Measurements from ENCODE around the gene TSPEAR. TPM values are rescaled to one million over a fixed set of nuclear protein-coding genes. Genes with fewer than 3 reads are reported as not detected.
"Not testable (repeated sequence)": the region's sequence is repeated elsewhere in the genome, so short reads cannot be mapped to it uniquely, and the experiment has no call there.

Gene TSPEAR
- polyA plus RNA-seq, 6 donors from 2014 or later, result not detected

DNA sequence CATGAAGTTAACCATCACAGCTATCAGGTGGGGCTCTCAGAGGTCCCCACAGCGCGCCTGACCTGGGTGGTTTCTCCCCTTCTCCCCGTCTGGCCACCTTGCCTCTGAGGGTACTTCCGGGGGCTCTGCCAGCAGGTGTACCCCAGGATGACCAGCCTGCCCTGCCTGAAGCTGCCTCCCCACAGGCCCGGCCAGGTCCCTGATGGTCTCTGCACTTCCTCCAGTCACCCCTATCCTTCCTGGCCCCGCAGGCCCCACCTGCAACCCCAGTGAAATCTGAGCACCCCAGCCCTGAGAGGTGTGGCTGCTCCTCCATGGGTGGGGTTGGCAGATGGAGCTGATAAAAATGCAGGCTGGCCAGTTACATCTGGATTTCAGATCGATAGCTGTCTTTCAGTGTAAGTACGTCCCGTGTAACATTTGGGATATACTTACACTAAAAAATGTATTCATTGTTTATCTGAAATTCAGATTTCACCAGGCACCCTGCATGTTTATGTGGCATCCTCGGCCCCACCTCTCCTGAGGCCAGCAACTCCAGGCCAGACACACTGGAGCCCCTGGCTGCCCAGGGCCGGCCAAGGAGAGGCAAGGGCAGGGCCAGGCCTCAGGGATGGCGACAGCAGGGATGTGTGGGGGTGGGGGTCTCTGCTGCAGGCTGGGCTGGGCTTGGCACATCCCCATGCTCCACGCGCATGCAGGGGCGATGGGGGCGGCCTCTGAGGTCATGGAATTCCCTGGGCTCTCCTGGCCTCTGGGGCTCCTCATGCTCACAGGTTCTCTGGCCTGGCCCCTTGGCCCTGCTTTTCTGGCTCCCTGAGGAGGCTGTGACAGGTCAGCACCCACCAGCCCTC, 230.9 kb downstream of the TSPEAR start:
- no peaks in the 10 kb centered on the region for H3K36me3 Mint-ChIP-seq
- peaks cover 5 to 17% (median 6%) of the 10 kb centered on the region in 3 donors for H3K4me1 Mint-ChIP-seq
- DNase-seq (no peak), ATAC-seq (ENCODE audit: low read depth in 2 of 2) (no peak)
- H3K9me3 Mint-ChIP-seq, result no peaks in the 10 kb centered on the region
- peak overlapping the region in 1 of 6 donors; percentile 59 for H3K27ac Mint-ChIP-seq
- H3K27me3 Mint-ChIP-seq, result peaks cover 0 to 16% (median 6%) of the 10 kb centered on the region in 3 donors
- H3K4me3 Mint-ChIP-seq, result no peak overlapping the region

DNA sequence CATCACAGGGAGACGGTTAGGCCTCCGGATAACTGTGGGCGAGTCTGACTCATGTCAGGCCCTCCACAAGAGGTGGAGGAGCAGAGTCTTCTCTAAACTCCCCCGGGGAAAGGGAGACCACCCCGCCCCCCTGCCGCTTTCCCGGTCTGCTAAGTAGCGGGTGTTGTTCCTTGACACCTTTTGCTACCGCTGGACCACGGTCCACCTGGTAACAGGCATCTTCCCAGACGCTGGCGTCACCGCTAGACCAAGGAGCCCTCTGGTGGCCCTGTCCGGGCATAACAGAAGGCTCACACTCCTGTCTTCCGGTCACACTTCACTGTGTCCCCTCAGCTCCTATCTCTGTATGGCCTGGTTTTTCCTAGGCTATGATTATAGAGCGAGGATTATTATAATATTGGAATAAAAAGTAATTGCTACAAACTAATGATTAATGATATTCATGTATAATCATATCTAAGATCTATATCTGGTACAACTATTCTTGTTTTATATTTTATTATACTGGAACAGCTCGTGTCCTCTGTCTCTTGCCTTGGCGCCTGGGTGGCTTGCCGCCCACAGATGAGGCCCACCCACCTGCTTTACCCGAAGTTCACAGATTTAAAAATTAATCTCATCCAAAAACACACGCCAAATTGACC, 231.7 kb downstream of the TSPEAR start:
- peak; percentile 44 for DNase-seq
- H3K27ac Mint-ChIP-seq, result peak overlapping the region in 2 of 6 donors; percentile 53 to 62
- H3K4me3 Mint-ChIP-seq; ATAC-seq (ENCODE audit: low read depth in 2 of 2); H3K36me3 Mint-ChIP-seq; H3K9me3 Mint-ChIP-seq: not testable (repeated sequence)
- peaks cover 4 to 12% (median 5%) of the 10 kb centered on the region in 3 donors for H3K4me1 Mint-ChIP-seq
- H3K27me3 Mint-ChIP-seq, result peaks cover 0 to 14% (median 6%) of the 10 kb centered on the region in 3 donors

DNA sequence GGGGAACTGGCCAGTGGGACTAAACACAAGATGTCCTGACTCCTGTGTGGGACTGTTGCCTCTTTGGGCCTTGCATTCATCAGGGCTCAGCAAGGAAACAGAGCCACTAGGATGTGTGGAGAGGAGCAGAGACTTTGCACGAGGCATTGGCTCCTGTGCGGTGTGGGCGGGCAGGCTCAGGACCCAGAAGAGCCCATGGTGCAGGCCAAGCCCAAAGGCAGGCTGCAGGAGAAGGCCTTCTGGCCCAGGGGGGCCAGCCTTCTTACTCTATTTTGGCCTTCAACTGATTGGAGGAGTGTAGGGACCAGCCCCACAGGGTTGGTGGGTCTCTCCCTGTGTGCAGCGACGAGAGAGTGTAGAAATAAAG, 232.6 kb downstream of the TSPEAR start:
- DNase-seq, result no peak
- no peak for ATAC-seq (ENCODE audit: low read depth in 2 of 2)
- Mint-ChIP-seq H3K27ac (peak overlapping the region in 1 of 6 donors; percentile 41), H3K27me3 (peaks cover 0 to 7% (median 6%) of the 10 kb centered on the region in 3 donors), H3K4me1 (peaks cover 4 to 12% (median 5%) of the 10 kb centered on the region in 3 donors), H3K4me3 (no peak overlapping the region), H3K9me3 (no peaks in the 10 kb centered on the region), H3K36me3 (no peaks in the 10 kb centered on the region)

DNA sequence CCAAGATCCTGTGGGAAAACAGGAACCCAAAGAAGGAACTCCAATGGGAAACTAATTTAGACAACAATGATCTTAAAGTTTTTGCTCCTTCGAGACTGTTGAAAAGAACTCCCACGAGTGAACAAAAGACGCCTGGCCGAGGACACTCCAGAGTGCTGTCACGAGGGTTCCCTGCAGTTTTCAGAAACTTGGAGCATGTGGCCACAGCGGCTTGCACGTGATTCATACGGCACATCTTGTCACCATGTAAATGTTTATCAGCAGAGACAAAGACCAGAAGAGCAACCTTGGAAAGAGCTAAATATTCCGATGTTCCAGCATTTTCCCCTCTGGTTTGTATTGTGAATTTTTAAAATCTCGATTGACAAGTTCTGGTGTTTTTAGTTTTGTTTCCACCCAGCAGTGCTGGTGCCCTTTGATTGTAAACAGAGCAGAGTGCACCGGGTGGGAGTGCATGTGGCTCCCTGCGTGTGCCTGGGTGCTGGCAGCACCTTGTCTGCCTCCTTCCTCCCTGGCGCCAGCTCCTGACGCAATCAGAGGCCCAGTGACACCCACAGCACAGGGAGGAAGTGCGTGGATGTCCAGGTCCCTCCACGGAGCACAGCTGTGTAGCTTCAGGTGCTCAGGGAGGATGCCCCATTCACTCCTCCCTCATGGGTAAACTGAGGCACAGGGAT, 233.1 kb downstream of the TSPEAR start:
- H3K36me3 Mint-ChIP-seq, result no peaks in the 10 kb centered on the region
- peaks cover 0 to 7% (median 6%) of the 10 kb centered on the region in 3 donors for H3K27me3 Mint-ChIP-seq
- no peaks in the 10 kb centered on the region for H3K9me3 Mint-ChIP-seq
- H3K27ac Mint-ChIP-seq, result peak overlapping the region in 1 of 6 donors; percentile 41
- no peak for DNase-seq
- ATAC-seq (ENCODE audit: low read depth in 2 of 2), result no peak
- peaks cover 4 to 12% (median 5%) of the 10 kb centered on the region in 3 donors for H3K4me1 Mint-ChIP-seq
- no peak overlapping the region for H3K4me3 Mint-ChIP-seq

DNA sequence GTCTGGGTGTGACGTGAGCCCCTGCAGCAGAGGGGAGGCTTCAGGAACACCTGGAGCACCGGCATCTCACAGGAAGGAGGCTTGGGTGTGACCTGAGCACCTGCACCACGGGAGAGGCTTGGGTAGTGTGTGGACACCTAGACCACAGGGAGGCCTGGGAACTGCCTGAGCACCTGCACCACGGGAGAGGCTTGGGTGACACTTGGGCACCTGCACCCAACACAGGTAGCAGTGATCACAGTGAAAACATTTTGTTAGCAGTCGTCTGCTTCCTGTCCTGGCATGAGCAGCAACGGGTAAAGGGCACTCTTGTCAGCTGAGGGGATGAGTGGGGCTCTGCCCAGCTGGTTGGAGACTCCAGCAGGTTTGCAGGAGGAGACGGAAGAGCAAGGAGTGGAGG, 233.7 kb downstream of the TSPEAR start:
- Mint-ChIP-seq H3K27ac (no peak overlapping the region), H3K36me3 (no peaks in the 10 kb centered on the region), H3K4me3 (no peak overlapping the region), H3K4me1 (peaks cover 4 to 12% (median 5%) of the 10 kb centered on the region in 3 donors), H3K27me3 (peaks cover 0 to 7% (median 6%) of the 10 kb centered on the region in 3 donors), H3K9me3 (no peaks in the 10 kb centered on the region)
- DNase-seq (no peak), ATAC-seq (ENCODE audit: low read depth in 2 of 2) (no peak)

DNA sequence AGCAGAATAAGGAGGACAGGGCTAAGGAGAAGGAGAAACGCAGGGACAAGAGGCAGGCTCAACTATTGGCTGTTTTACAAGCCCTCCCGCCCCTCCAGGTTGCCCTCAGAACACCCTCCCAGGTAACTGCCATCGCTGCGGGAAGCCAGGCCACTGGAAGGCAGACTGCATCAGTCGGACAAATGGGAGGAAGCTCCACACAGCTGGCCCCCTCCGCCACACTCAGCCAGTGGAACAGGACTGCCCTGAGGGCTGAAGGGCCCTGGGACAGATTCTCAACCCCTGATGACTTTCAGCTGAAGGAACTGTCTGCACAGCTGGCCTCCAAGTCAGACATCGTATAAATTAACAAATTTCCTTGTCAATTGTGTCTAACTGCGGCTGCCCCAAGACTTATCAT, 234.2 kb downstream of the TSPEAR start:
- DNase-seq, result no peak
- Mint-ChIP-seq H3K4me1 (peaks cover 4 to 12% (median 5%) of the 10 kb centered on the region in 3 donors), H3K4me3 (no peak overlapping the region), H3K9me3 (no peaks in the 10 kb centered on the region), H3K36me3 (no peaks in the 10 kb centered on the region), H3K27me3 (peaks cover 0 to 4% (median 4%) of the 10 kb centered on the region in 3 donors), H3K27ac (no peak overlapping the region)
- ATAC-seq (ENCODE audit: low read depth in 2 of 2), result no peak

DNA sequence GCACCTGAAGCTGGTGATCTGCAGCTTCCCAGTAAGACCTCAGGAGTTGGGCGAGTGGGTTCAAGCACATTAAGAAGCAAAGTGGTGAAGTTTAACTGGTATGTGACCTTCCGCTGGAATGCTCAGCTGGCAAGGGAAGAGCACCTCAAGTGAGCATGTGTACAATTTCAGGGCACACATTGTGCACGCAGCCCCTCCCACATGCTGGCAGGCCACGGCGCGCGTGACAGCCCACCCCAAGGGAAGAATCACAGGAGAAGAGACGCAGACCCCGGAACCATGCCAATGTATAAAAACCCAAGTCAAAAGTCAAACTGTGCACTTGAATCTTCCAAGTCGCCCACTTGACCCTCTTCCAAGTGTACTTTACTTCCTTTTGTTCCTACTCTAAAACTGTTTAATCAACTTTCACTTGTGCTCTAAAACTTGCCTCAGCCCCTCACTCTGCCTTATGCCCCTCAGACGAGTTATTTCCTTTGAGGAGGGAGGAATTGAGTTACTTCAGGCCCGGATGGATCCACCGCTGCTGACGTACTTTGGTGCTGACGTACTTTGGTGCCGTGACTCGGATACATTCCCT, 236.0 kb downstream of the TSPEAR start:
- ATAC-seq (ENCODE audit: low read depth in 2 of 2) (no peak), DNase-seq (no peak)
- Mint-ChIP-seq H3K27ac (no peak overlapping the region), H3K9me3 (no peaks in the 10 kb centered on the region), H3K4me3 (no peak overlapping the region), H3K27me3 (no peaks in the 10 kb centered on the region), H3K4me1 (peaks cover 4 to 12% (median 5%) of the 10 kb centered on the region in 3 donors), H3K36me3 (no peaks in the 10 kb centered on the region)

DNA sequence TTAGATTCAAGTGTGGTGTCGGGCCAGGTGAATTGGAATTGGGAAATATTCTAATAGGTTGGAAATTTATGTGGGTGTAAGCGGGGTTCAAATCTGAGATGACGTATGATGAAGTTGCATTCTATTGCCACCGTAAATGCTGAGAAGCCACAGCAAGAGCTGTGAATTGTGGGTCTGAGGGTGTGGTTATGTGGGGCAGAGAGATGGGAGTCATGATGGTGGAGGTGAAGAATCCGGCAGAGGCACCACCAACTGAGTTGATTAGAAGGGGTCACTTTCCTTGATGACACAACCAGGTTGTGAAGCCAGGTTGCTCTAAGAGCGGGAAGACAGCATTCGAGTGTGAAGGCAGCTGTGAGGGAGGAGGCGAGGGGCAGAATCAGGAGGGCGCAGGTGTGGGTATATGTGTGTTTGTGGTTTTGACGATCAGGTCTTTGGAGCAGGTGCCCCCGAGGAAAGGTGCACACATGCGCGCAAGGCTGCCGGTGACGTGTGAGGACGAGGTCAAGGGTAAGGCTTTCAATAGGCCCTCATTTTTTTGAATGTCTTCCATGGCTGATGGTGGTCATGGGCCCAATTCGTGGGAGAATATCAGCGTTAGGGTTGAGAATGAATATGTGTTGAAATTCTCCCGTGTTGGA, 237.3 kb downstream of the TSPEAR start:
- DNase-seq (no peak), ATAC-seq (ENCODE audit: low read depth in 2 of 2) (no peak)
- Mint-ChIP-seq H3K4me1 (peaks cover 0 to 4% (median 3%) of the 10 kb centered on the region in 3 donors), H3K36me3 (no peaks in the 10 kb centered on the region), H3K27me3 (peaks cover 0 to 3% (median 0%) of the 10 kb centered on the region in 3 donors), H3K4me3 (no peak overlapping the region), H3K27ac (no peak overlapping the region), H3K9me3 (no peaks in the 10 kb centered on the region)

DNA sequence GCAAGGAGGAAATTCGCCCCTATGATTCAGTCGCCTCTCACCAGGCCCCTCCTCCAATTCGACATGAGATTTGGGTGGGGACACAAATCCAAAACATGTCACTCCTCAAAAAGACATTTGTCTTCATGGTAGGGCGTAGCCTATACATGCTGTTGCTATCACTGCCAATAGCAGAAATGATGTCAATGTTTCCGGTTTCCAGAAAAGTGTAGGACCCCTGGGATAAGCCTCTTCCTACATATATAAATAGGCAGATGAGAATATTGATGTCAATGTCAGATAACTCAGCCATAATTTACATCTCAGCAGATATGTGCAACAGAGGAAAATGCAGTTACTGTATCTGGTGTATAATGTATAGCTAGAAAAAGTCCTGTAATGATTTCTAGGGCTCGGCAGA, 239.4 kb downstream of the TSPEAR start:
- H3K36me3 Mint-ChIP-seq, result no peaks in the 10 kb centered on the region
- no peaks in the 10 kb centered on the region for H3K9me3 Mint-ChIP-seq
- DNase-seq (no peak), ATAC-seq (ENCODE audit: low read depth in 2 of 2) (no peak)
- no peaks in the 10 kb centered on the region for H3K4me1 Mint-ChIP-seq
- H3K27ac Mint-ChIP-seq, result peak overlapping the region in 1 of 6 donors; percentile 14
- H3K4me3 Mint-ChIP-seq, result no peak overlapping the region
- peaks cover 0 to 3% (median 0%) of the 10 kb centered on the region in 3 donors for H3K27me3 Mint-ChIP-seq

DNA sequence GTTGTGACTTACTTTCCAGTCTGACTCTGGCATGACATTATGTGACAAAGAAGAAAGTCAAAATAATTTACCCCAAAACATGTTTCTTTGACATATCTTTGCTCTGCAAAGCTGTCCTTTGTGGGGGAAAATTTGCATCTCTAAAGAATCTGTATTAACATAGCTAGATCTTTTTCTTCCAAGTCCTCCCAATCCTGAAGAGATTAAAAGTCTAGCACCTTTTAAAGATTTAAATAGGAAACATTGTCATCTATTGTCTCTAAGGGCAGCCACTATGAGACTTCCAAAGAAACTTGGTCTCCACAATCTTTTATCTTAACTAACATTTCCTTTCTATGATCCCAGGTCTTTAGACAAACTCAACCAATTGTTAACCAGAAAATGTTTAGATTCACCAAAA, 240.0 kb downstream of the TSPEAR start:
- Mint-ChIP-seq H3K27me3 (peaks cover 0 to 3% (median 0%) of the 10 kb centered on the region in 3 donors), H3K4me3 (no peak overlapping the region), H3K4me1 (no peaks in the 10 kb centered on the region), H3K36me3 (no peaks in the 10 kb centered on the region), H3K27ac (no peak overlapping the region), H3K9me3 (no peaks in the 10 kb centered on the region)
- no peak for ATAC-seq (ENCODE audit: low read depth in 2 of 2)
- DNase-seq, result no peak

DNA sequence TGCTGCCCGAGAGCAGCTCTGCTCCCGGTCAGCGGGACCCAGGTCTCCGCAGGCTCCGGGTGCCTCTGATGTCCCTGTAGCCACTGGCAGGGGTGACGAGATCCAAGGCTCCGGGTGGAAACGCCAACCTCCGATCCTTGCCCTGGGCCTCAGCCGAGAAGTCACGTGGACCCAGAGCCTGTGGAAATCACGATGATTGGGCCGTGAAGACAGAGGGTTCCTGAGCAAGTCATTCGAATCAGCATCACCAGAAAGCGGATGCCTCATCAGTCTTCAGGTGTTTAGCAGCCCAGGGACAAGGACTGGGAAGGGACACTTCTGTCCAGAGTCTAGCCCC, 243.5 kb downstream of the TSPEAR start:
- Mint-ChIP-seq H3K36me3 (no peaks in the 10 kb centered on the region), H3K4me3 (no peak overlapping the region), H3K27ac (no peak overlapping the region), H3K27me3 (peaks cover 0 to 5% (median 3%) of the 10 kb centered on the region in 3 donors), H3K4me1 (peaks cover 0 to 2% (median 0%) of the 10 kb centered on the region in 3 donors), H3K9me3 (peaks cover 0 to 5% (median 0%) of the 10 kb centered on the region in 7 donors)
- DNase-seq (no peak), ATAC-seq (ENCODE audit: low read depth in 2 of 2) (no peak)

DNA sequence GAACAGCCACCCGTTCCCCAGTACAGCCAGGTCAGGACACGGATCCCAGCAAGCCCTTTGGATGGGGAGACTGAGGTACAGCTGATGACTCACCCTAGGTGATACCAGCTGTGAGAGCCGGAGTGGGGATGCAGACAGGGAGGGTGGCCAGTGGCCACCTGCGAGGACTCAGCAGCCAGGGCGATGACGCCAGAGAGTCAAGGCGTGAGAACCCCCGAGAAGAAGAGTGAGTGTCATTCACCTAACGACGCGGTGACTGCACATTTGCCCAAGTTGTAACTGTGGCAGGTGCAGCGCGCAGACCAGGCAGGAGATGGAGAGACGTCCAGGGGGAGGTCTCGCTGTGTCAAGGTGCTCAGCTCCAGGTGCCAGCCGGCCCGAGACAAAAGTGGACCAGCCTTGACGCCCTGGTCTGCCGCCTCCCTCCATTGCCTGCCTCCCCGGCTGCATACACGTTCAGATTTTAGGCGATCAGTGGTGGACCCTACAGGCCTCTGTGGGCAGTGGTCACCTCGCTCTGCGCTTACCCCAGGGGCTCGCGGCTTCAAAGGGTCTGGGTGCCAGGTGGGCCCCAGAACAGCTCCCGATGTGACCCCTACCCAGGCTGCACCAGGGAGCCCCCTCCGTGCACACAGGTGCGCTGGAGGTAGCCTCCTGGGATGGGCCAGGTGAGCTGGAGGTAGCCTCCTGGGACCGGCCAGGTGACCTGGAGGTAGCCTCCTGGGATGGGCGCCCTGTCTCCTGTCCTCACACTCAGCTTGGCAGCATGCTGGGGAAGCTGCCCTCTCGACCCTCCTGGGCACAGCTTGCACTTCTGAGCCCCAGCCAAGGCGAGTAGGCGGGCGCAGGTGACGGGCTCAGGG, 244.1 kb downstream of the TSPEAR start:
- H3K27me3 Mint-ChIP-seq, result peaks cover 0 to 5% (median 3%) of the 10 kb centered on the region in 3 donors
- ATAC-seq (ENCODE audit: low read depth in 2 of 2) (no peak), DNase-seq (no peak)
- no peaks in the 10 kb centered on the region for H3K36me3 Mint-ChIP-seq
- H3K27ac Mint-ChIP-seq, result peak overlapping the region in 1 of 6 donors; percentile 85
- peaks cover 0 to 2% (median 0%) of the 10 kb centered on the region in 3 donors for H3K4me1 Mint-ChIP-seq
- peaks cover 0 to 5% (median 0%) of the 10 kb centered on the region in 7 donors for H3K9me3 Mint-ChIP-seq
- no peak overlapping the region for H3K4me3 Mint-ChIP-seq
